ENCODE data around the gene CNOT8.

GRCh38 chr5:154893381-154893780 lies 35.0 kb downstream of the CNOT8 start:
- TF ChIP-seq CTCF (IDR thresholded peaks at IDR 0.05) (no peak), ZFX (IDR thresholded peaks at IDR 0.05; ENCODE audit: borderline replicate concordance) (no peak)

Measured in 22Rv1 (cell line).